Measurements from ENCODE around the gene PRAMEF14.
"Not testable (repeated sequence)": the region's sequence is repeated elsewhere in the genome, so short reads cannot be mapped to it uniquely, and the experiment has no call there.

PRAMEF14 gene, protein sequence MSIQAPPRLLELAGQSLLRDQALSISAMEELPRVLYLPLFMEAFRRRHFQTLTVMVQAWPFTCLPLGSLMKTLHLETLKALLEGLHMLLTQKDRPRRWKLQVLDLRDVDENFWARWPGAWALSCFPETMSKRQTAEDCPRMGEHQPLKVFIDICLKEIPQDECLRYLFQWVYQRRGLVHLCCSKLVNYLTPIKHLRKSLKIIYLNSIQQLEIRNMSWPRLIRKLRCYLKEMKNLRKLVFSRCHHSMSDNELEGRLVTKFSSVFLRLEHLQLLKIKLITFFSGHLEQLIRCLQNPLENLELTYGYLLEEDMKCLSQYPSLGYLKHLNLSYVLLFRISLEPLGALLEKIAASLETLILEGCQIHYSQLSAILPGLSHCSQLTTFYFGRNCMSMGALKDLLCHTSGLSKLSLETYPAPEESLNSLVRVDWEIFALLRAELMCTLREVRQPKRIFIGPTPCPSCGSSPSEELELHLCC

GRCh38 chr1:13347034-13347433, at the start of gene PRAMEF14:
PRAMEF14 (minus strand) TSS chr1:13347134; CDS start chr1:13345314, 1,820 bp downstream.
- not testable (repeated sequence) for H3K9me3 ChIP-seq (ENCODE audit: control insufficient read depth, low read length); H3K4me3 ChIP-seq (ENCODE audit: low read length); DNase-seq (ENCODE audit: low read depth); H3K4me1 ChIP-seq (ENCODE audit: control insufficient read depth, insufficient read depth, low read length); H3K27me3 ChIP-seq (replicated peaks; ENCODE audit: control insufficient read depth, insufficient read depth, low read length); H3K36me3 ChIP-seq (ENCODE audit: control insufficient read depth, insufficient read depth, low read length, severe bottlenecking); H3K9ac ChIP-seq (ENCODE audit: low read length)

DNA sequence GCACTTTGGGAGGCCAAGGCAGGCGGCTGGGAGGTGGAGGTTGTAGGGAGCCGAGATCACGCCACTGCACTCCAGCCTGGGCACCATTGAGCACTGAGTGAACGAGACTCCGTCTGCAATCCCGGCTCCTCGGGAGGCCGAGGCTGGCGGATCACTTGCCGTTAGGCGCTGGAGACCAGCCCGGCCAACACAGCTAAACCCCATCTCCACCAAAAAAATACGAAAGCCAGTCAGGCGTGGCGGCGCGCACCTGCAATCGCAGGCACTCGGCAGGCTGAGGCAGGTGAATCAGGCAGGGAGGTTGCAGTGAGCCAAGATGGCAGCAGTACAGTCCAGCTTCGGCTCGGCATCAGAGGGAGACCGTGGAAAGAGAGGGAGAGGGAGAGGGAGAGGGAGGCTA, 48.4 kb upstream of the PRAMEF14 start:
- H3K9ac ChIP-seq (ENCODE audit: low read length); DNase-seq (ENCODE audit: low read depth); H3K9me3 ChIP-seq (ENCODE audit: control insufficient read depth, low read length); H3K36me3 ChIP-seq (ENCODE audit: control insufficient read depth, insufficient read depth, low read length, severe bottlenecking); H3K4me3 ChIP-seq (ENCODE audit: low read length); H3K4me1 ChIP-seq (ENCODE audit: control insufficient read depth, insufficient read depth, low read length); H3K27me3 ChIP-seq (replicated peaks; ENCODE audit: control insufficient read depth, insufficient read depth, low read length): not testable (repeated sequence)

GRCh38 chr1:13394761-13395160, 47.8 kb upstream of the PRAMEF14 start:
- DNase-seq (ENCODE audit: low read depth); H3K9me3 ChIP-seq (ENCODE audit: control insufficient read depth, low read length); H3K27me3 ChIP-seq (replicated peaks; ENCODE audit: control insufficient read depth, insufficient read depth, low read length); H3K36me3 ChIP-seq (ENCODE audit: control insufficient read depth, insufficient read depth, low read length, severe bottlenecking); H3K9ac ChIP-seq (ENCODE audit: low read length); H3K4me1 ChIP-seq (ENCODE audit: control insufficient read depth, insufficient read depth, low read length); H3K4me3 ChIP-seq (ENCODE audit: low read length): not testable (repeated sequence)

DNA sequence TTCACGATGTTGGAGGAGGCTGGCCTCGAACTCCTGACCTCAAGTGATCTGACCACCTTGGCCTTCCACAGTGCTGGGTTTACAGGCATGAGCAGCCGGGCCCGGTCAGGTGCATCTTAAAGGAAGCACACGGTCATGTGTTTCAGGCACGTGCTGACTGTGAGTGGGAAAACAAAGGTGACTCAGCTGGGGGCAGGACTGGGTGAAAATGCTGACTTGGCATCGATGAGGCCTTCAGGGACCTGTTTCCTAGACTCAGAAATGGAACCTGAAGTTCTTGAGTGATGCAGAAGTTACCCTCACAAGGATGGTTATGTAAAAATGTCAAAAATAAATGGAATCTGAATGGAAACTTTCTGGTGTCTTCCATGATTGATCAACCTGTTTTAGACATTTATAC, 46.1 kb upstream of the PRAMEF14 start:
- not testable (repeated sequence) for H3K9ac ChIP-seq (ENCODE audit: low read length); H3K4me3 ChIP-seq (ENCODE audit: low read length); H3K36me3 ChIP-seq (ENCODE audit: control insufficient read depth, insufficient read depth, low read length, severe bottlenecking); H3K4me1 ChIP-seq (ENCODE audit: control insufficient read depth, insufficient read depth, low read length); H3K27me3 ChIP-seq (replicated peaks; ENCODE audit: control insufficient read depth, insufficient read depth, low read length); H3K9me3 ChIP-seq (ENCODE audit: control insufficient read depth, low read length); DNase-seq (ENCODE audit: low read depth)

DNA sequence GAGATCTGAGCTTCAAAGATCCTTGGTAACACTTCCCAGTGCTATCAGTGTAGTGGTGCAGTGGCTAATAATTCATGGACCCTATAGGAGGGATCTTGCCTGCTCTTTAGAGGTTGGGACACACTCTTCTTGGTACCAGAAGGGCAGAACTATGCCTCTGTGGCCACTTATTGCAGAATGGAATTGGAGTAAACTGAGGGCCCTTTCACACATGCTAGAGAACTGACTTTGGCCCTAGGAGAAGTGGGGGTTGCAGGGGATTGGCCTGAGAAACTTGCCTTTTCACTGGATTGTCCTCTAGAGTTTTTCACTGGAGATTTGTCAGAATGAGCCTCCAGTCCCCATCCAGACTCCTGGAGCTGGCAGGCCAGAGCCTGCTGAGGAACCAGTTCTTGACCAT, 42.4 kb upstream of the PRAMEF14 start, which contains the start of gene PRAMEF17:
Gene PRAMEF17 (plus strand): TSS at position 301 of the 400 bp plus-strand sequence. CDS start 26 bp downstream, at position 327.
- H3K4me1 ChIP-seq (ENCODE audit: control insufficient read depth, insufficient read depth, low read length); H3K9ac ChIP-seq (ENCODE audit: low read length); H3K4me3 ChIP-seq (ENCODE audit: low read length); DNase-seq (ENCODE audit: low read depth); H3K9me3 ChIP-seq (ENCODE audit: control insufficient read depth, low read length); H3K36me3 ChIP-seq (ENCODE audit: control insufficient read depth, insufficient read depth, low read length, severe bottlenecking); H3K27me3 ChIP-seq (replicated peaks; ENCODE audit: control insufficient read depth, insufficient read depth, low read length): not testable (repeated sequence)

- not testable (repeated sequence) for H3K4me3 ChIP-seq (ENCODE audit: low read length); H3K27me3 ChIP-seq (replicated peaks; ENCODE audit: control insufficient read depth, insufficient read depth, low read length); H3K36me3 ChIP-seq (ENCODE audit: control insufficient read depth, insufficient read depth, low read length, severe bottlenecking); DNase-seq (ENCODE audit: low read depth); H3K4me1 ChIP-seq (ENCODE audit: control insufficient read depth, insufficient read depth, low read length); H3K9me3 ChIP-seq (ENCODE audit: control insufficient read depth, low read length); H3K9ac ChIP-seq (ENCODE audit: low read length)
Observed at GRCh38 chr1:13380380-13380779, 33.4 kb upstream of the PRAMEF14 start.

- not testable (repeated sequence) for H3K4me3 ChIP-seq (ENCODE audit: low read length); DNase-seq (ENCODE audit: low read depth); H3K36me3 ChIP-seq (ENCODE audit: control insufficient read depth, insufficient read depth, low read length, severe bottlenecking); H3K27me3 ChIP-seq (replicated peaks; ENCODE audit: control insufficient read depth, insufficient read depth, low read length); H3K9me3 ChIP-seq (ENCODE audit: control insufficient read depth, low read length); H3K9ac ChIP-seq (ENCODE audit: low read length); H3K4me1 ChIP-seq (ENCODE audit: control insufficient read depth, insufficient read depth, low read length)
Observed at GRCh38 chr1:13378983-13379382, 32.0 kb upstream of the PRAMEF14 start.

GRCh38 chr1:13368544-13368943, 21.6 kb upstream of the PRAMEF14 start:
- not testable (repeated sequence) for H3K4me3 ChIP-seq (ENCODE audit: low read length); DNase-seq (ENCODE audit: low read depth); H3K9ac ChIP-seq (ENCODE audit: low read length); H3K4me1 ChIP-seq (ENCODE audit: control insufficient read depth, insufficient read depth, low read length); H3K9me3 ChIP-seq (ENCODE audit: control insufficient read depth, low read length); H3K27me3 ChIP-seq (replicated peaks; ENCODE audit: control insufficient read depth, insufficient read depth, low read length); H3K36me3 ChIP-seq (ENCODE audit: control insufficient read depth, insufficient read depth, low read length, severe bottlenecking)

GRCh38 chr1:13366536-13366935, 19.6 kb upstream of the PRAMEF14 start:
- not testable (repeated sequence) for DNase-seq (ENCODE audit: low read depth); H3K4me3 ChIP-seq (ENCODE audit: low read length)

GRCh38 chr1:13364928-13365327, 18.0 kb upstream of the PRAMEF14 start:
- H3K9me3 ChIP-seq (ENCODE audit: control insufficient read depth, low read length); H3K4me3 ChIP-seq (ENCODE audit: low read length); H3K9ac ChIP-seq (ENCODE audit: low read length); H3K27me3 ChIP-seq (replicated peaks; ENCODE audit: control insufficient read depth, insufficient read depth, low read length); DNase-seq (ENCODE audit: low read depth); H3K4me1 ChIP-seq (ENCODE audit: control insufficient read depth, insufficient read depth, low read length); H3K36me3 ChIP-seq (ENCODE audit: control insufficient read depth, insufficient read depth, low read length, severe bottlenecking): not testable (repeated sequence)

More at GRCh38 chr1:13366536-13366935, 19.6 kb upstream of the PRAMEF14 start:
- H3K9me3 ChIP-seq (ENCODE audit: control insufficient read depth, low read length); H3K36me3 ChIP-seq (ENCODE audit: control insufficient read depth, insufficient read depth, low read length, severe bottlenecking); H3K4me1 ChIP-seq (ENCODE audit: control insufficient read depth, insufficient read depth, low read length); H3K27me3 ChIP-seq (replicated peaks; ENCODE audit: control insufficient read depth, insufficient read depth, low read length); H3K9ac ChIP-seq (ENCODE audit: low read length): not testable (repeated sequence)

- DNase-seq (ENCODE audit: low read depth); H3K4me1 ChIP-seq (ENCODE audit: control insufficient read depth, insufficient read depth, low read length); H3K36me3 ChIP-seq (ENCODE audit: control insufficient read depth, insufficient read depth, low read length, severe bottlenecking): not testable (repeated sequence)
Observed at GRCh38 chr1:13362364-13362763, 15.4 kb upstream of the PRAMEF14 start.

DNA sequence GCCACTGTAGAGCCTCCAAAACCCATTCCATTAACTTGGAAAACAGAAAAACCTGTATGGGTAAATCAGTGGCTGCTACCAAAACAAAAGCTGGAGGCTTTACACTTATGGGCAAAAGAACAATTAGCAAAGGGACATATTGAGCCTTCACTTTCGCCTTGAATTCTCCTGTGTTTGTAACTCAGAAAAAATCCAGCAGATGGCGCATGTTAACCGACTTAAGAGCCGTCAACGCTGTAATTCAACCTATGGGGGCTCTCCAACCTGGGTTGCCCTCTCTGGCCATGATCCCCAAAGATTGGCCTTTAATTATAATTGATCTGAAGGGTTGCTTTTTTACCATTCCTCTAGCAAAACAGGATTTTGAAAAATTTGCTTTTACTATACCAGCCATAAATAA, 9.8 kb upstream of the PRAMEF14 start:
- not testable (repeated sequence) for H3K4me1 ChIP-seq (ENCODE audit: control insufficient read depth, insufficient read depth, low read length); H3K9me3 ChIP-seq (ENCODE audit: control insufficient read depth, low read length); H3K9ac ChIP-seq (ENCODE audit: low read length); H3K36me3 ChIP-seq (ENCODE audit: control insufficient read depth, insufficient read depth, low read length, severe bottlenecking); H3K27me3 ChIP-seq (replicated peaks; ENCODE audit: control insufficient read depth, insufficient read depth, low read length); H3K4me3 ChIP-seq (ENCODE audit: low read length)
- peak; percentile 70 for DNase-seq (ENCODE audit: low read depth)

More at GRCh38 chr1:13362364-13362763, 15.4 kb upstream of the PRAMEF14 start:
- H3K9ac ChIP-seq (ENCODE audit: low read length); H3K27me3 ChIP-seq (replicated peaks; ENCODE audit: control insufficient read depth, insufficient read depth, low read length); H3K4me3 ChIP-seq (ENCODE audit: low read length); H3K9me3 ChIP-seq (ENCODE audit: control insufficient read depth, low read length): not testable (repeated sequence)
